Measurements from ENCODE around the gene EID2.

DNA sequence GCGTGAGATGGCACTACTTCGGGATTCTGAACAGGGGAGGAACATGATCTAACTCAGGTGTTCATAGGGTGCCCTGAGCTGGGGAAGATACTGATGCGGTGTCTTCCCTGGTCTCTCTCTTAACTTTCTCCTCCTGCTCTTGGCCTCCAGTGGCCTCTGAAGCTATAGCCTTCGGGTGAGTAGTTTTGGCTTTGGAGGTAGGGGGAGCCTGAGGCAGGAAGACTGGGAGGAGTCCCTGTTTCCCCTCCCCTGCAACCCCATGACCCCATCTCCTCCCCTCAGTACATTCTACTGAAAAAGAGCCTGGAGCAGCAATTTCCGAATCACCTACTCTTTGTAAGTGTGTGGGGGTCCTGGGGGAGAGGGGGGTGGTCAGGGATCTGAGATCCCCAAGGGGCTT is 21.5 kb downstream of the EID2 start:
- TF ChIP-seq POLR2A (IDR thresholded peaks at IDR 0.05): no peak
- TF ChIP-seq, protein P1, sequence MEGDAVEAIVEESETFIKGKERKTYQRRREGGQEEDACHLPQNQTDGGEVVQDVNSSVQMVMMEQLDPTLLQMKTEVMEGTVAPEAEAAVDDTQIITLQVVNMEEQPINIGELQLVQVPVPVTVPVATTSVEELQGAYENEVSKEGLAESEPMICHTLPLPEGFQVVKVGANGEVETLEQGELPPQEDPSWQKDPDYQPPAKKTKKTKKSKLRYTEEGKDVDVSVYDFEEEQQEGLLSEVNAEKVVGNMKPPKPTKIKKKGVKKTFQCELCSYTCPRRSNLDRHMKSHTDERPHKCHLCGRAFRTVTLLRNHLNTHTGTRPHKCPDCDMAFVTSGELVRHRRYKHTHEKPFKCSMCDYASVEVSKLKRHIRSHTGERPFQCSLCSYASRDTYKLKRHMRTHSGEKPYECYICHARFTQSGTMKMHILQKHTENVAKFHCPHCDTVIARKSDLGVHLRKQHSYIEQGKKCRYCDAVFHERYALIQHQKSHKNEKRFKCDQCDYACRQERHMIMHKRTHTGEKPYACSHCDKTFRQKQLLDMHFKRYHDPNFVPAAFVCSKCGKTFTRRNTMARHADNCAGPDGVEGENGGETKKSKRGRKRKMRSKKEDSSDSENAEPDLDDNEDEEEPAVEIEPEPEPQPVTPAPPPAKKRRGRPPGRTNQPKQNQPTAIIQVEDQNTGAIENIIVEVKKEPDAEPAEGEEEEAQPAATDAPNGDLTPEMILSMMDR (IDR thresholded peaks at IDR 0.05): no peak
